PFSK-1 (cell line): ENCODE measurements around the gene EXOSC7.

Source experiments
- POLR2AphosphoS5 ChIP-seq: IDR thresholded peaks from 2 replicates; pipeline ENCODE4 v1.6.1; 2012; ENCODE audit warnings: low read depth, mild to moderate bottlenecking, control low read depth, low read length, moderate library complexity
- TAF1 ChIP-seq: IDR thresholded peaks from 2 replicates; pipeline ENCODE4 v1.6.1; 2012; ENCODE audit warnings: low read length, control low read depth, borderline replicate concordance; ENCODE audit not compliant: insufficient read depth
- TF ChIP-seq, protein P1 (sequence below), 2 experiments: IDR thresholded peaks; 2 replicates each; pipeline versions ENCODE4 v1.6.1 to v1.8.0; 2011 to 2012; ENCODE audit warnings: low read depth in 2 of 2, low read length in 2 of 2, control low read depth in 1 of 2, inconsistent platforms in 1 of 2, mild to moderate bottlenecking in 1 of 2, moderate library complexity in 1 of 2; ENCODE audit not compliant: insufficient read depth in 1 of 2

DNA sequence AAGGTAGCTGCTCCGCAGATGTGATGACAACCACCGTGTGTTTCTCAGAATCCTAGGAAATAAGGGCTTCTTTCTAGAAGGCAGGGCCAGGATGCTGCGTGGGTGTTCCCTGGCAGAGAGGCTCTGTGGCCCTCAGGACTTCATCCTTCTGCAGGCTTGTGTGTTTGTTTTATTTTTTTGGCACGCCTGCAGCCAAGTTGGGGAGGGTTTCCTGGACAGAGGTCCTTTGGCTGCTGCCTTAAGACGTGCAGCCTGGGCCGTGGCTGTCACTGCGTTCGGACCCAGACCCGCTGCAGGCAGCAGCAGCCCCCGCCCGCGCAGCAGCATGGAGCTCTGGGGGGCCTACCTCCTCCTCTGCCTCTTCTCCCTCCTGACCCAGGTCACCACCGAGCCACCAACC is 50.0 kb downstream of the EXOSC7 start, which contains the start of gene CLEC3B:
- TF ChIP-seq, protein P1, sequence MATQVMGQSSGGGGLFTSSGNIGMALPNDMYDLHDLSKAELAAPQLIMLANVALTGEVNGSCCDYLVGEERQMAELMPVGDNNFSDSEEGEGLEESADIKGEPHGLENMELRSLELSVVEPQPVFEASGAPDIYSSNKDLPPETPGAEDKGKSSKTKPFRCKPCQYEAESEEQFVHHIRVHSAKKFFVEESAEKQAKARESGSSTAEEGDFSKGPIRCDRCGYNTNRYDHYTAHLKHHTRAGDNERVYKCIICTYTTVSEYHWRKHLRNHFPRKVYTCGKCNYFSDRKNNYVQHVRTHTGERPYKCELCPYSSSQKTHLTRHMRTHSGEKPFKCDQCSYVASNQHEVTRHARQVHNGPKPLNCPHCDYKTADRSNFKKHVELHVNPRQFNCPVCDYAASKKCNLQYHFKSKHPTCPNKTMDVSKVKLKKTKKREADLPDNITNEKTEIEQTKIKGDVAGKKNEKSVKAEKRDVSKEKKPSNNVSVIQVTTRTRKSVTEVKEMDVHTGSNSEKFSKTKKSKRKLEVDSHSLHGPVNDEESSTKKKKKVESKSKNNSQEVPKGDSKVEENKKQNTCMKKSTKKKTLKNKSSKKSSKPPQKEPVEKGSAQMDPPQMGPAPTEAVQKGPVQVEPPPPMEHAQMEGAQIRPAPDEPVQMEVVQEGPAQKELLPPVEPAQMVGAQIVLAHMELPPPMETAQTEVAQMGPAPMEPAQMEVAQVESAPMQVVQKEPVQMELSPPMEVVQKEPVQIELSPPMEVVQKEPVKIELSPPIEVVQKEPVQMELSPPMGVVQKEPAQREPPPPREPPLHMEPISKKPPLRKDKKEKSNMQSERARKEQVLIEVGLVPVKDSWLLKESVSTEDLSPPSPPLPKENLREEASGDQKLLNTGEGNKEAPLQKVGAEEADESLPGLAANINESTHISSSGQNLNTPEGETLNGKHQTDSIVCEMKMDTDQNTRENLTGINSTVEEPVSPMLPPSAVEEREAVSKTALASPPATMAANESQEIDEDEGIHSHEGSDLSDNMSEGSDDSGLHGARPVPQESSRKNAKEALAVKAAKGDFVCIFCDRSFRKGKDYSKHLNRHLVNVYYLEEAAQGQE (IDR thresholded peaks at IDR 0.05; ENCODE audit: insufficient read depth in 1 of 2, low read depth in 2 of 2, low read length in 2 of 2): no peak
- no peak for TF ChIP-seq TAF1
- no peak for TF ChIP-seq POLR2AphosphoS5
